Inflammatory macrophage treated with lipopolysaccharide for 4 hours (primary cell): ENCODE data around the gene DNASE1L1.

Experiments used
- DNase-seq: peaks from one replicate; pipeline ENCODE4 v3.0.0-alpha.2; 2020

Gene DNASE1L1

GRCh38 chrX:154365997-154366665, 42.9 kb downstream of the DNASE1L1 start:
- no peak for DNase-seq

- DNase-seq = no peak
Observed at GRCh38 chrX:154365052-154365600, 43.9 kb downstream of the DNASE1L1 start.

- DNase-seq = no peak
Observed at GRCh38 chrX:154363706-154364439, 45.2 kb downstream of the DNASE1L1 start.

- no peak for DNase-seq
Observed at GRCh38 chrX:154362085-154362742, 46.8 kb downstream of the DNASE1L1 start.

- DNase-seq = no peak
Observed at GRCh38 chrX:154360155-154360713, 48.8 kb downstream of the DNASE1L1 start.

- DNase-seq = no peak
Observed at GRCh38 chrX:154359362-154360154, 49.5 kb downstream of the DNASE1L1 start.

GRCh38 chrX:154358829-154359228, 50.2 kb downstream of the DNASE1L1 start:
- DNase-seq = no peak

GRCh38 chrX:154358011-154358410, 51.0 kb downstream of the DNASE1L1 start:
- no peak for DNase-seq

GRCh38 chrX:154357205-154357604, 51.8 kb downstream of the DNASE1L1 start:
- DNase-seq = no peak

- DNase-seq = no peak
Observed at GRCh38 chrX:154356596-154356995, 52.5 kb downstream of the DNASE1L1 start.

GRCh38 chrX:154355776-154356140, 53.3 kb downstream of the DNASE1L1 start:
- no peak for DNase-seq

- no peak for DNase-seq
Observed at GRCh38 chrX:154355094-154355775, 53.8 kb downstream of the DNASE1L1 start.

- no peak for DNase-seq
Observed at GRCh38 chrX:154354516-154354915, 54.5 kb downstream of the DNASE1L1 start.

- DNase-seq = no peak
Observed at GRCh38 chrX:154354013-154354412, 55.0 kb downstream of the DNASE1L1 start.

- no peak for DNase-seq
Observed at GRCh38 chrX:154353172-154353843, 55.7 kb downstream of the DNASE1L1 start.

GRCh38 chrX:154352466-154352865, 56.6 kb downstream of the DNASE1L1 start:
- DNase-seq = no peak

GRCh38 chrX:154352012-154352401, 57.0 kb downstream of the DNASE1L1 start:
- DNase-seq = no peak
